Neural crest cell (in vitro differentiated cells): Measurements from ENCODE around the gene COASY. TPM values are rescaled to one million over a fixed set of nuclear protein-coding genes. Genes with fewer than 3 reads are reported as not detected.
"Not testable (repeated sequence)": the region's sequence is repeated elsewhere in the genome, so short reads cannot be mapped to it uniquely, and the experiment has no call there.

Source experiments
- DNase-seq: peaks from one replicate; pipeline ENCODE4 v3.0.0; 2021; ENCODE audit warnings: low read depth, mixed read lengths, low spot score
- H3K27ac Mint-ChIP-seq: one replicate; pipeline ENCODE4 v1.8.0; 2021; ENCODE audit warnings: mild to moderate bottlenecking, mixed read lengths; ENCODE audit not compliant: unreplicated experiment
- H3K27me3 Mint-ChIP-seq: 2 replicates; pipeline ENCODE4 v1.8.0; 2021; ENCODE audit warnings: low read depth, mild to moderate bottlenecking, mixed read lengths
- H3K36me3 Mint-ChIP-seq: 2 replicates; pipeline ENCODE4 v1.8.0; 2021; ENCODE audit warnings: low read depth, mild to moderate bottlenecking, mixed read lengths
- H3K4me1 Mint-ChIP-seq: 2 replicates; pipeline ENCODE4 v1.8.0; 2021; ENCODE audit warnings: mixed read lengths
- H3K4me3 Mint-ChIP-seq: one replicate; pipeline ENCODE4 v1.8.0; 2021; ENCODE audit warnings: mild to moderate bottlenecking, mixed read lengths
- H3K9me3 Mint-ChIP-seq: 2 replicates; pipeline ENCODE4 v1.8.0; 2021; ENCODE audit warnings: mixed read lengths
- CTCF ChIP-seq: fragments of 200-600 bp; sonication (generic); conservative IDR thresholded peaks from 2 replicates; pipeline ENCODE4 v1.5.0; 2021; ENCODE audit warnings: antibody characterized with exemption, mild to moderate bottlenecking
- total RNA-seq: library from RNA; stranded (reverse); gene quantifications from 2 replicates; pipeline ENCODE4 v1.2.1, GENCODE V29; 2021

COASY gene
- total RNA-seq, 1 donor from 2014 or later = 58.3 TPM

GRCh38 chr17:42543190-42544079 lies 18.5 kb upstream of the COASY start:
- TF ChIP-seq CTCF = no peak
- Mint-ChIP-seq H3K36me3 (no peaks in the 10 kb centered on the region), H3K9me3 (no peaks in the 10 kb centered on the region)

GRCh38 chr17:42544874-42545283 lies 17.1 kb upstream of the COASY start:
- TF ChIP-seq CTCF = no peak
- peaks cover 8% of the 10 kb centered on the region for H3K4me1 Mint-ChIP-seq
- H3K36me3 Mint-ChIP-seq = no peaks in the 10 kb centered on the region
- no peak overlapping the region for H3K27ac Mint-ChIP-seq
- peak overlapping the region; percentile 25 for H3K4me3 Mint-ChIP-seq
- no peaks in the 10 kb centered on the region for H3K9me3 Mint-ChIP-seq
- no peak for DNase-seq
- H3K27me3 Mint-ChIP-seq = peaks cover 2% of the 10 kb centered on the region

More at GRCh38 chr17:42543190-42544079, 18.5 kb upstream of the COASY start:
- DNase-seq = no peak
- Mint-ChIP-seq H3K27ac (no peak overlapping the region), H3K4me3 (no peak overlapping the region), H3K4me1 (no peaks in the 10 kb centered on the region), H3K27me3 (no peaks in the 10 kb centered on the region)

- H3K4me1 Mint-ChIP-seq = peaks cover 11% of the 10 kb centered on the region
- H3K27me3 Mint-ChIP-seq, H3K36me3 Mint-ChIP-seq, H3K9me3 Mint-ChIP-seq, H3K4me3 Mint-ChIP-seq, H3K27ac Mint-ChIP-seq, DNase-seq: not testable (repeated sequence)
These were observed 16.0 kb upstream of the COASY start for GRCh38 chr17:42545755-42546505.

- peaks cover 13% of the 10 kb centered on the region for H3K4me1 Mint-ChIP-seq
- H3K4me3 Mint-ChIP-seq = peak overlapping the region; percentile 67
- H3K36me3 Mint-ChIP-seq = no peaks in the 10 kb centered on the region
- TF ChIP-seq CTCF = no peak
- DNase-seq = no peak
- H3K9me3 Mint-ChIP-seq = no peaks in the 10 kb centered on the region
- H3K27me3 Mint-ChIP-seq = peaks cover 2% of the 10 kb centered on the region
- H3K27ac Mint-ChIP-seq = no peak overlapping the region
These were observed 14.9 kb upstream of the COASY start for GRCh38 chr17:42547001-42547461.

- H3K9me3 Mint-ChIP-seq = no peaks in the 10 kb centered on the region
- H3K27me3 Mint-ChIP-seq = peaks cover 2% of the 10 kb centered on the region
- H3K4me1 Mint-ChIP-seq = peaks cover 13% of the 10 kb centered on the region
- DNase-seq = no peak
- H3K27ac Mint-ChIP-seq = no peak overlapping the region
- H3K36me3 Mint-ChIP-seq = no peaks in the 10 kb centered on the region
- no peak for TF ChIP-seq CTCF
- H3K4me3 Mint-ChIP-seq = peak overlapping the region; percentile 25
These were observed 14.3 kb upstream of the COASY start for GRCh38 chr17:42547698-42548069.
